Measurements from ENCODE around the gene DEPP1.

DEPP1 gene

DNA sequence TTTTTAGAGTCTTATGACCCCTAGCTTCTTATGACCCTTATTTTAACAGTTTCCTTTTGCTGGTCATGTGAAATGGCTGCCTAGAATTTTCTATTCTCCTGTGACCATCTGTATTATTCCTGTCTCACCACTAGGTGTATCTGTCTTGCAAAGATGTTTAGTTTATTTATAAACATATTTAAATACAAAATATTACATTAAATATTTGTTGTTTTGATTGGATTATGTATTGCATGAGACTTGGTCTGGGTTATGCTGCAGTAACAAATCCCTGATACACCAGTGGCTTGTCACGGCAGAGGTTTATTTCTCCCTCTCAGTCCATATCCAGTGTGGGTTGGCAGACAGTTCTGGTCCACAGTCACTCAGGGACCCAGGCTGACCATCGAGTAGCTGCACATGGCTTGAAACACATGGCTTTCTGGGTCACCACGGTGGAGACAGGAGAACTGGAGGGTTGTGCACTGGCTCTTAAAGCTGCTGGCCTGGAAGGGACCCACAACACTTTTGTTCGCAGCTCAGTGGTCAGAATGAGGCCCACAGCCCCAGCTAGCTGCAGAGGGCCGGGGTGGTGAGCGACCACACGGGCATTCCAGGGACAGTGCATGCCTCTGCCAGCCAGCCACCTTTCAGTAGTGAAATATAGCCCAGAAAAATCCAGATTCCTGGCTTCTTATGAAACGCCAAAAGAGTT is 11.6 kb downstream of the DEPP1 start:
- no peak for DNase-seq (ENCODE audit: low read depth in 2 of 2)

DNA sequence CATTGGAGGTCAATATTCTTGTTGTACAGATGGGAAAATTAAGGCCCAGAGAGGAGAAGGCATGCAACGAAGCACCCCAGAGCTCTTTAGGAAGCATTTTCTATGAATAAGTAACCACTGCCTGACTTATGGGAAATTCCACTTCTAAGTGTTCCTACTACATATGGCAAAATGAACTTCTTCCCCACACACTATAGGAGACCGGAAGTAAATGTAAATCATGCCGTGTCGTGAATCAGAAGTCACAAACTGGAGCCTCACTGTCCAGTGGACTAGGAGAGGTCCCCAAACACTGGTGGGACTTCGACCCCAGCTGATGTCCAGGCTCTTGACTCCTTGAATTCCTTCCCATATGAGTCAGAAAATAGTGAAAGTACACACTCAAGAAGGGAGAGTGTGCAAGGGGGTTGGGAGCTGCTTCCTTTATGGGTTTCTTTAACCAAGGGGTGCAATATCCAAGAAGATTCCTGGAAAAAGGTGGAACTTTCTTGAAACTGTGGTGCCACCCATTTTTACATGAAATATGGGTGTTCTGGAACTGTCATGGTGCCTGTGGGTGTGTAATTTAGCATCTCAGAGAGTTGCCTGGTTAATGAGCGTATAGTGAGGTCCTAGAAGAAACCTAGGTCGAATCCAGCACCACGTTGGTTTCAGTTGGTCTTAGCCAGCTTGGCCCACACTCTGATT is 12.3 kb downstream of the DEPP1 start:
- DNase-seq (ENCODE audit: low read depth in 2 of 2) = no peak

DNA sequence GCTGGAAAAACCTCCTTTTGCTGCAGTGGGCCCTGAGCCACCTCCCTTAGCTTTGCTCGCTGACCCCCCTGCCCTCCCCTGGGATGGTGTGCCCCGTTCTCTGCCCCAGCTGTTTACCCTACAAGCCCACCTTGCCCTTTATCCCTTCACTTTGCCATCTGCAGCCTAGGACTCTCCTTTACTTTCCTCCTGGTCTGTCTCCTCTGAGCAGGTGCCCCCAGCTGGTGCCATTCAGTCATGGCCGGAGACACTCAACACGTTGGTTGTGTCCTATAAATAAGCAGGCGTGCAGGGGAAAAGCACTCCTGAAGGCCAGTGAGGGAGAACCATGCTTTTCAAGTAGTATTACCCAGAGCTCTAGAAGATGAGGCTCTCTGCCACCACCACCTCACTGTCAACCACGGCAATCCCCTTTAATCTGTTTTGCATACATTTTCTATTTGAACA is 12.9 kb downstream of the DEPP1 start:
- no peak for DNase-seq (ENCODE audit: low read depth in 2 of 2)

DNA sequence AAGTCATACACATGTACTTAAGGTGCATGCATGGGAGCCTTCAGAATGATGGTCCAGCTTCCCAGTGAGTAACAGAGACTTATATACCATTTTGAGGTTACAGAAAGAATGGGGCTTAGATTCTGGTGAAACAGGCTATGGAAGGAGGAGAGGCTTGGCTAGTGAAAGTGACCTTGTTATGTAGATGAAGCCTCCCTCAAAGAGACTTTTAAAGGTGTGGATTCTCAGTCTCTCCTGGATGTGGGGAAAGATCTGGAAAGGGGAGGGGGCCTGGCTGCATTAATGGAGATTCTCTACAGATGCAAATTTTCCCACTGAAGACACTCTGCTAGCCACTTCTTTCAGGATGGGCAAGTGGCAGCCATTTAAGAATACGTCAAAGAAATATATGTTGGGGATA is 13.5 kb downstream of the DEPP1 start:
- no peak for DNase-seq (ENCODE audit: low read depth in 2 of 2)

DNA sequence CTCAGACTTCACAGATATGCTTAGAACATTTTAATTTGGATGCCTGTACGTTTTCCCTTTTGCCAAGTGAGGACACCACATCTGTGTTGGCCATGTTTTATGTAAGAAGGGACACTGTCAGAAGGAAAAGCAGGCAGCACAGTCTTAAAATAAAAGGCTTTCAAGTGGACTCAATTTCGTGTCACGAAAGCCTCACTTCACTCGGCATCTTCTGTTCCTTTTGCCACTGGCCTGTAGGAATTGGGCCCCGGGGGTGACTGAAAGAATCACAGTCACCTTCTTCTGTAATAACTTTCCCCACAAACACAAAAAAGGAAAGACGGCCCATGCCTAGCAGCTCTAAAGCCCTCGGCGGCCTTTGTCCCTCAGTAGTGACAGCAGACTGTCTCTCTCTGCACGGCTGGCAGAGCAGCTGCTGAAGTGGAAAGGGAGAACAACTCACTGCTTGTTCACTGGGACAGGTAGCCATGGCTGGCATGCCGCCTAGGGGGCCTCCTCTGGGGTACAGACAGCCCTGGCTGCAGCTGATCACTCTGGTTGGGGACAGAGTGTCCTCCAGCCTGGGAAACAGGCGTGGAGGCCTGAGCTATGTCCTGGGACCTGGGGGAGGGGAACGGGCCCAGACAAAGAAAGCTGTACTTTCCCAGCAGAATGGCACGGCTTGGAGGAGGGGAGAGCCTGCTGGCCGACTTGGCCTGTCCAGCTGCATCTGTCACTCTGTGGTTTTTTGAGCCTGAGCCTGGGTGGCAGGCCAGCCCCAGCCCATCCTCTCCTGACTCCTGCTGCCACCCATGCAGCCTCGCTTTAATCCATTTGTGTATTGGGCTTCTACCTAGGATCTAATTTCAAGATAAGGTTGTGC is 14.6 kb downstream of the DEPP1 start:
- DNase-seq (ENCODE audit: low read depth in 2 of 2) = no peak

DNA sequence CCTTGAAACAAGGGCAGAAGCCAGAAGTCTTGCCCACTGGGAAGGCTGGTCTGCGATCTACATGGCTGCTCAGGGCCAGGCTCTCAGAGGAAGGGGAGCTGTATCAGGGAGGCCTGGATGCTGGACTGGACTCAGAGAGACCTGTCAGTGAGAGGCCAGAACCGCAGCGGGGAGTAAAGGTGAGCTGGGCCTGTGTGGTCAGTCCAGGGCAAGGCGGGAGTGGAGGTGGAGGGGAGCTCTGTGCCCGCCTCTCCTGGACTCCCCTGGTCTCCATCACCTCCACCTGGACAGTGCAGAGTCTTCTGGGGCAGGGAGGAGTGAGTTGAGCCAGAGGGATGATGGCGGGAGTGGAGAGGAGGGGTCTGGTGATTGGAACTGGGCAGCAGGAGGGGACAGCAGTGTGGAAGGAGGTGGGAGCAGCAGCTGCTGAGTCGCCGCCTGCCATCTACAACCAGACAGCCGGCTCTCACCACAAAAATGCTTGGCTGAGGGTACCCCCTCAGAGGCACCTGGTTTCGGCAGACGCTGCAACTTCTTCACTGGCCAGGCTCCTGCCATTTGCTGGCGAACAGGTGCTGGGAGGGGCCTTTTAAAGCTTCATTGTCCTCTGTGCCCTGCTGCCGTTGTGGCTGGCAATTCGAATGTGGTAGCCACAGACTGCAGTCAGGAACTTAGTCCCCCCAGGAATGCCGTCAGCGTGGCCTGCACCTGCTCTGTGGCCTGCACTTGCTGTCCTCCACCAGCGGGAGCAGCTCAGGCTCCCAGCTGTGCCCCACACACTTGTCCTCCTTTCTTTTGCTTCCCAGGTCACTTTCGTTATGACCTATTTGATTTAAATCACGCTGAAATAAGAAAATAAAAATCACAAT is 15.5 kb downstream of the DEPP1 start:
- no peak for DNase-seq (ENCODE audit: low read depth in 2 of 2)

DNA sequence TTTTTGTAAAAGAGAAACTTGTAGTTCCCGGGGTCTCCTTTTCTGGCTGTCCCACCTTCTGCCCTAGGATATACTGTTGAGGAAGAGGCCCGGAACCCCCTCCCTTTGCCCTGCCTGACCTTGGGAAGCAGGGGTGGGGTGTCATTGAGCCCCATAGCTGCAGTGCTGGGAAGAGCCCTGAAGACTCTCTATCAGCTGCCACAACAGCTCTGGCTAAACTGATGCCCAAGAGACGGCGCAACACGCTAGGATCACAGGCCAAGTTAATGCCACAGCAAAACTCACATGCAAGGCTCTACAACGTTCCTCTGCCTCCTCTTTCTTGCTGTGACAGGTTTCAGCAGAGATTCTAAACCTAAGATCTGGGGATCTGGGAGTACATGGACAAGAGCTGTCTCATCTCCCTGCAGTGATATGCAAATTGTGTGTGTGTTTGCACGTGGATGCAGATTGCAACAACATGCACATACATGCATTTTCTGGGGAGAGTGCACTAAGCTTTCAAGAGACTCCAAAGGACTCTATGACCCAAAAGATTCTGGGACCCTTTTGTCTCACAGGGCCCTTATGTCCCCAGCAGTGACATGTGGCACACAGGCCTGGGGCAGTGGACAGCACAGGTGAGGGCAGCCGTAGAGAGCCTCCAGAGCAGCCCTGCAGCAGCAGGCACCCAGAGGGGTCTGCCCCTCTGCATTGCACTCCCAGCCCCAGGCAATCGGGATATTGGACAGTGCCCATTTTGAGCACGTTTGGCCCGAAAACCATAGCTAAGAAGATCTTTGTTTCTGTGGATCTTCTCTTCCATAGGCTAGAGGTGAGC is 16.5 kb downstream of the DEPP1 start:
- no peak for DNase-seq (ENCODE audit: low read depth in 2 of 2)

DNA sequence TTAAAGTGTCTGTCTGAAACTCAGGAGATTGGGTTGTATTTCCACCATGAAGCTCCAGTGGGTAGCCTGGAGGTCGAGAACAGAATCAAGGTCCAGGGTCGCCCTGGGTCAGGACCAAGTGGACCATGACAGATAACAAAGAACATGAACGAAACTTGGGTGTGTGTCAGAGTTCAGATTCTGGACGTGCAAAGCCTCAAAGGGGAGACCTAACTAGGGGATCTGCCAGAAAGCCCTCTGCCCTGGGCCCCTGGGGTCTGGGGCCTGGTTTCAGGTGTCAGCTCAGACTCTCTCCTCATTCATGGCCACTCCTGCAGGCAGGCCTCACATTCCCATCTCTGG is 17.4 kb downstream of the DEPP1 start:
- DNase-seq (ENCODE audit: low read depth in 2 of 2) = no peak

DNA sequence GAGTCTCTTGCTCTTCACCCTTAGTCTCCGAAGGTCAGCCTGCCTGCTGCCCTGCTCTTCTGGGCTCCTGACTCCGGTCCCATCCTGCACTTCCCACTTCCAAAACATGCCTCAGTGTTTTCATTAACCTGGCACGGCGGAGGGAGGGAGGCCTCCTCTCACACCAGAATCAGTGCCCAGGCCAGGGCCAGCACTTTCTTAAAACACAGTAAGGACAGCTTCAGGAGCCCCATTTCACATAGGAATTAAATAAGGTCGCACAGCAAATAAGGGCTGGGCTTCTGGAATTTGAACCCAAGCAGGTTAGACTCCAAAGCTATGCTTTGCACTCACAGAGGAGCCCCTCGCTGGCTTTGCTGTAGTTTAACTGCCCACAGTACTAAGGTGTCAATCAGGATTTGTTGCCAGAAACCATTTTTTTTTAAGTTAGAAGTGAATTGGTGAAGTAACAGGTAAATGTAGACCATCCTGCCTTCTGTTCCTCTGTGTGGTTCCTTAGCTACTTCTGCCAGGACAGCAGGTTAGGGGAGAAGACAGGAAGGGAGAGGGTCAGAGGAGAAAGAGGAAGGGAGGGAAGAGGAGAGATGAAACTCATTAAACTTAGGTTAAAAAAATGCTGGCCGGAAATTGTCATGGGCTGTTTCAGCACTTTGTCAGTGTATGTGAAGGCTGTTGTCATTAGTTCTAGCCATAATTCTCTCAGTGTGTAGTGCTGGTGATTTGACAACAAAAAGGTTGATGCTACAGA is 18.0 kb downstream of the DEPP1 start:
- DNase-seq (ENCODE audit: low read depth in 2 of 2) = no peak

DNA sequence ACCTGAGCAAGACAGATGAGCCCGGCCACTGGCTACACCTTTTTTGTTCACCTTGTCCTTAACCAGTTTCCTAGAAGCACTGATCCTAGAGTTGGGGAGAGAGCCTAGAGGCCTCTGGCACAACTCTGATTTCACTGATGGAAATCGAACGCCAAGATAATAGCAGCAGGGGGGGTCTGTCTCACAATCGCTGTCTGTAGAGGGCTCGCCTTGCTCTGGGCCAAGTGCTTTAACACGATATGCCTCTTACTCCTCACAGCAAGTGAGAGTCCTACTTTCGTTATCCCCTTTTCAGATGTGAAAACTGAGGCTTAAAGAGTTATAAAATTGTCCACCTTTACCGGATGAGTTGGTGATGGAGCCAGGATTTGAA is 18.5 kb downstream of the DEPP1 start:
- DNase-seq (ENCODE audit: low read depth in 2 of 2) = no peak

DNA sequence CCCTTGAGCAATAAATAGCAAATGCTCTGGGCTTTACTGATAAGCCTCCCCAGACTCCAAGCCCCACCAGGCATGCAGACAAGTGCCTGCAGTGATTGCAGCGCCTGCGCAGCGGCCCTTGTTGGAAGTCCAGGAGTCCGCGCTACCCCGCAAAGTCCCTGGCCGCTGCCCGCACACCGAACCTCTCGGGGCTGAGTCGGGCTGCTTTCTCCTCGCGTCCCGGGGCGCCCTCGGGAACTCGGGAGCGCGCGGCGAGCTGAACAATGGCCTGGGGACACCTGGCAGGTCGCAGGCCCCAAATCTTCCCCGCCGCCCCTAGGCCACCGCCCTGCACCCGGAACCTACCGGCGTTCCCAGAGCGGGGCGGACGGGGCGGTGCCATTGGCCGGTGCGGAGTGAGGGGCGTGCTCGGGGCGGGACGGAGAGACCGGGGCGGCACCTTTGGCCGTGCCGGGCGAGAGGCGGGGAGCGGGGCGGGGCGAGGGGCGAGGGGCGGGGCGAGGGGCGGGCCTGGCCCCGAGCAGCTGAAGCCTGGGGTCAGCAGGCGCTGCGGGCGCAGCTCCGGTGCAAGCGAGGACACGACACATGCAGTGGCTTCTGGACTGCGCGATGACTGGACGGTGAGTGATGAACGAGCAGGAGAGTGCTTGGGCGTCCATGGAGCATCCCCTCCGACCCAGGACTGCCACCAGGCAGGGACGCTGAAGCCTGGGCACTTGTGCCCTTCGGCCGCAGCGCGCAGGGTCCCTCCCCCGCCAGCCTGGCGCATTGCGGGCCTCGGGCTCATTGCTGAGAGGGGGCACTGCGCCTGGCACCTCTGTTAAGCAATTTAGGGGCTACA is 19.1 kb downstream of the DEPP1 start, which contains the start of gene RASSF4:
Gene RASSF4, plus strand, starts transcription at position 556 of the 841 bp plus-strand sequence. CDS start 10,401 bp downstream, outside the sequence.
- peak; percentile 83 to 86 for DNase-seq (ENCODE audit: low read depth in 2 of 2)

DNA sequence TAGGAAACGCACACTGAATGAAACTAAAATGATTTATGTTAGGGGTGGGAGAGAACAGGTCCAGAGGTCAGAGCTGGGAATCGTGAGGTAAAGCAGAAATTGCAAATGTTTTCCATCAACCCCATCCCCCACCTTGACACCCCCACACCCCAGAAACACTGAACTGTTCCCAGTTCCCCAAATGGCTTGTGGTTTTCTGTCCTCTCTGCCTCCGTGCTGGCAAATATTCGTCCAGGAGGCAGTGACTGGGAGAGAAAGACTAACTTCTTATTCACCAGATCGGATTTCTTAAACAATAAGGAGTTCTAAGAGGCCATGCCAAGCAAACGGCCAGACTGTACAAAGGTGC is 19.7 kb downstream of the DEPP1 start:
- DNase-seq (ENCODE audit: low read depth in 2 of 2) = no peak

DNA sequence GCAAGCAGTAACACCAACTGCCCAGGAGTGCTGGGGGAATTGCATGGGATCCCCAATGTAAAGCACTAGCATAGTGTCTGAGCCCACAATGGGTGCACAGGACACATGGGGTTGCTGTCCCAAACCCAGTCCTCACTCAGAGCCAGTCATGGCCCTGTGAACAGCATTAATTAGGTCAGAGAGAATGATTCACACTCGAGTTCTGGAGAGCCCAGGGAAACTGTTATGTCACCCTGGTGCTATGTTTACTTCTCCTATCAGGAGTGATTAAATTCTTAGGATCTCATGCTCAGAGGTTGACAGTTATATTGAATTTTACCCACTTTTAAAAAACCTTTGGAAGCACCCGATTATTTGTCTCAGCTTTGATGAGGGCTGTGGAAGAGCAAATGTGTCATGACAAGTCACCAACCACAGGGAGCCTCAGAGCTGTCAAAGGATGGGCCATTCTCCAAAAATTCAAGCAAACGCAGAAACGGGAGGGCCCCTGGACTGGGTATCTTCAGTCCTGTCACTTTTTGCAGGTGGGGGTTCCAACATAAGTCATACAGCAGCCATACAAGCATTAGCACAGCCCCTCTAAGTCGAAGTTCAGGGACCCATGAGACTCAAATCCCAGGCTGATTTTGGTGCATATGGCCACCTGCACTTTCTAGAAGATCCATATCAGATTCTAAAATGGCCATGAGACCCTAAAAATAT is 20.3 kb downstream of the DEPP1 start:
- DNase-seq (ENCODE audit: low read depth in 2 of 2) = no peak

DNA sequence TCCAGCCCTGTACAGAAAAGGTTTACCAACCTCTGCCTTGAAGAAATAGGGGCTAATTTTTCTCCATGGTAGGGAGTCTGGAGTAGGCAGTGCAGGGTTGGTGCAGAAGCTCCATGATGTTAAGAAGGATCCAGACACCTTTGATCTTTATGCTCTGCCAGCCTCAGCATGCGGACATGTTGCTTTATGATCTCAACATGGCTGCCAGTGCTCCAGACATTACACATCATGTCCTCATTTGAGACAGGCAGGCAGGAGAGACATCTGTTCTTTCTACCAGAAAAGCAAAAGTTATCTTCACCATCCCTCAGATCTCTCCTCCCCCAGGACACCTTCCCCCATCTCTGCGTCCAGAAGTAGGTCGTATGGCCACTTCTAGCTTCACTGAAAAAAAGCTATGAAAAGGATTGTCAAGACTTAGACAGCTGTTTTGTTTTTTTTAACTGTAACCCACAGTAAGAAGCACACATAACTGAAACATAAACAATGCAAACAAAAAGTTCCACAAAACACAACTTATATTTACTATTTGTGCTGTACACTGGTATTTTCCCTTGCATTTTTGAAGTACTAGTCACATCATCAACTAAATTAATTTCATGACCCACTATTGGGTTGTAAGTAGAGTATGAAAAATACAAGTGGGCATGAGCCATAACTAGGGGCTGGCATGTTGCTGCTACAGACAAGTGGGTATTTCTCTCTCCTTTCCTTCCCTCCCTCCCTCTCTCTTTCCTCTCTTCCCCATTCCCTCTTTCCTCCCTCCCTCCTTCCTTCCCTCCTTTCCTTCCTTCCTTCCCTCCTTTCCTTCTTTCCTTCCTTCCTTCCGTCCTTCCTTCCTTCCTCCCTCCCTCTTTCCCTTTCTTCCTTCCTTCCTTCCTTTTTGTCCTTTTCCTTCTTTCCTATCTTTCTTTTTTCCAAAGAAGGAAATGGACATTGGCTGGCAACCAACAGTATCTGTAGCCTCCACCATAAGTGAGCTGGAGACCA is 21.6 kb downstream of the DEPP1 start:
- no peak for DNase-seq (ENCODE audit: low read depth in 2 of 2)

DNA sequence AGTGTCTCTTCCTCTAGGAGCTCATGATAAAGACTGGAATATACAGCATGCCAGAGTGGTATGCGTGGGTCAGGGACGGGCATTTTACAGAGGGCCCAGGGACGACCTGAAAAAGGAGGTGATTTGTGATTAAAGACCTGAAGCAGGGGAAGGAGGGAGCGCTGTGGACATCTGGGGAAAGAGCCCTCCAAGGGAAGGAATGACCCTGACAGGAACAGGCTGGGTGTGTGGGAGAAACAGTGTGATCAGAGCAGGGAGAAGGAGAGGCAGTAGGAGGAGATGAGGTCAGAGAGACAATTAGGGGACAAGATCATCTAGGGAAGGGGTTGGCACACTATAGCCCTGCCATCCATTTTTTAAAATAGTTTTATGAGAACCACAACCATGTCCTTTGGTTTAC is 22.4 kb downstream of the DEPP1 start:
- DNase-seq (ENCODE audit: low read depth in 2 of 2) = no peak

DNA sequence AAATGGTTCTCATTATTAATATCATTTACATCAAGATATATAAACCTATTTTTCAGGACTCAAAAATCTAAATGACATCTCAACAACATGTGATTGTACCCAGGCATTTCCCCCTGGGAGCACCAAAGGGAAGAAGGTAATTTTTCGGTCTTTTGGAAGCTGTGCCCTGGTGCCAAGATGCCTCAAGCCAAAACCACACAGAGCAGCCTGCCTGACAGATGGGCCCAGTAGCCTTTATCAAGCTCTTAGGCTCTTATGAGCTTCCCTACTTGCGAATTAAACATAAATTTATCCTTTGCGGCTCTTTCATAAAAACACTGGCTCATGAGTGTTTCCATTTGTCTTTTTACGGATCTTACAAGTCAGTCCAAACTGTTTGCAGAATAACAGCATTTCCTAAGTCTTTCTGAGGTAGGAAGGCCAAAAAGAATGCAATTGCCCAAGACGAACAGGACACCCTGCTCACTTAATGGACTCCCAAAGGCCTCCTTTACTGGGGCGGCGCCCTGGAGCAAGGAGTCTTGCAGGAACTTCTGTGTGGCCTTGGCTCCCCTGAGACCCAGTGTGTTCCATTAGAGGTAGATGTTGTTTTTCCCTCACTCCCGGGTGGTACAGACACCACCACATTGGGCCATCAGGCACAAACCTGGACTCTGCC is 23.1 kb downstream of the DEPP1 start:
- no peak for DNase-seq (ENCODE audit: low read depth in 2 of 2)

DNA sequence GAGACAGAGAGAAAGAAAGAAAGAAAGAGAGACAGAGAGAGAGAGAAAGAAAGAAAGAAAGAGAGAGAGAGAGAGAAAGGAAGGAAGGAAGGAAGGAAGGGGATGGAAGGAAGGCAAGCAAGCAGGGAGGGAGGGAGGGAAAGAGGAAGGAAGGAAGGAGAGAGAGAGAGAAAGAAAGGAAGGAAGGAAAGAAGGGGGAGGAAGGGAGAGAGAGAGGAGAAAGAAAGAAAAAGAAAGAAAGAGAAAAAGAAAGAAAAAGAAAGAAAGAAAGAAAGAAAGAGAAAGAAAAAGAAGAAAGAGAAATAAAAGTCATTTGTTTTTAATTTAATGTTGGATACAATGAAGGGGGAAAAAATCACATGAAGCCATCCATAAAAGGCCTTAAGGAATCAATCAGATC is 23.6 kb downstream of the DEPP1 start:
- DNase-seq (ENCODE audit: low read depth in 2 of 2) = no peak
